GM19468 (cell line): ENCODE data around the gene TEX51.

Experiments
- ATAC-seq: cut with Tn5 transposase; IDR thresholded peaks from one replicate; pipeline ENCODE4 v1.9.1; 2021; ENCODE audit warnings: mild to moderate bottlenecking, moderate library complexity, moderate number of reproducible peaks; ENCODE audit not compliant: unreplicated experiment; ENCODE audit errors: extremely low read depth

TEX51 gene

DNA sequence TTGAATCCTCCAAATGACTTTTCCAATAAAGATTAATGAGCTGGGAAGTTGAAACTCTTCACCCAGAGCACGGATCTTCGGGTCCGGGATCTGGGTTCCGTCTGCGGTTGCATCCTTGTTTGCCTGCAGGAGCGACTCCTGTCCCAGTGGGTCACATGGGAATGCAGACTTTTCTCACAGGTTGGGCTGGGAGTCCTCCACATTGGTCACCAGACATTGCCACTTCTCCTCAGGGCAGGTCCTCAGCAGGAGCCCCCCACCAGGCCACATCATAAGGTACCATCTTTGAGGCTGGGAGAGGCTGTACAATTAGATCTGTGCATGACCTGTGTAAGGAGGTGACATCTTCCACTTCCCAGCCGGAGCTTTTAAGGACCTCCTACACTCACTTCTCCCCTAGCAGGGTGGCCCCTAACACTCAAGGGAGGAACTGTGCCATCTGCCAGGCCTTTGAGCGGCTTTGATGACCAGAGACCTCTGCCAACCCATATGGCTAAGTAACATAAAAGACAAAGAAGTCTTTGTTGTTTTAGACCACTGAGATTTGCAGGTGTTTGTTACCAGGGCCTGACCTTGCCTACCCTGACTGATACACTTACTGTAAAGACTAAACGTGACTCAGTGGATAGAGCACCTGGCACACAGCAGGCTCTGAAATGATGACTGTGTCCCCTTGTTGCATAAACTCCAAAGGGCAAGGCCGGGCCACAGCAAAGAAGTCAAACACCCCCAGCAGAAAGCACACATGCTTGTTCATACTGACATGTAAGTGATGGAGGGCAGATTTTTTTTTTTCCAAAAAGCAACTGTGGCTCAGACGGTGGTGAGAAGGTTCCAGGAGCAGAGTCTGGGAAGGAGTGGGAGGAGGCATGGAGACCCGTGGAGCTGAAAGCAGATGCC lies 7.9 kb upstream of the TEX51 start:
- no peak for ATAC-seq

DNA sequence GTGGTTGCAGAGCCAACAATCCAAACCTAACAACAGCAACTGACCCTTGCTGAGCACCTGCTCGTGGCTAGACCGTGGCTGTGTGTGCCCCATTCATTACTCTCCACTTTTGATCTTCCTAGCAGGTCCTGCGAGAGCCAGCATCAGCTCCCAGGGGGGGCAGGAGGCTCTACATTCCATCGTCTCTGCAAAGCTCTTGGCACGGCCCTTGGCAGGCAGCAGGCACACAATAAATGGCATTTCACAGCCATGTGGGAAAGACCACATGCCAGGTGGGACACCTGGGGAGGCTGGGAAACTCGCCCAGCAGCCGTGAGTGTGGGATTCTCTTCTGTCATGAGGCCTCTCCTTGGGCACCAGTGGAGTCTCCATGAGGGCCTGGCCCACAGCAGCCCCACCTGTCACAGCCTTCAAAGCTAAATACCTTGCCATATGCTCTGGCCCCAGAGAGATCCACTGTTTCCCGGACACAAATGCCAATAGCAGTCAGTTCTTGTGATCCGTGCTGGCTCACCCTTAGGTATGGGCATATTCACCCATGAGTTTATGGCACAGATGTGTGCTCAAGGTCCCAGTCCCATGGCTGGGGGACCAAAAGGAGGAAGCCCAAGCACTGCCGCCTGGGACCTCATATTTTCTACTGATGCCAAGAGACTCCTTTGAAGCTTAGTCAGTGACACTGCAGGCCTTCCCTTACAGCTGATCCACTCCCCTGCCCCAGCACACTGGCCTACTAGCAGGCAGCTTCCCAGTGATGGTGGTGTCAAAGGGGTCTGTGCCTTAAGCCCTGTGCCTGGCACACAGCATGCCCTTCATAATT lies 6.8 kb upstream of the TEX51 start:
- ATAC-seq = no peak

DNA sequence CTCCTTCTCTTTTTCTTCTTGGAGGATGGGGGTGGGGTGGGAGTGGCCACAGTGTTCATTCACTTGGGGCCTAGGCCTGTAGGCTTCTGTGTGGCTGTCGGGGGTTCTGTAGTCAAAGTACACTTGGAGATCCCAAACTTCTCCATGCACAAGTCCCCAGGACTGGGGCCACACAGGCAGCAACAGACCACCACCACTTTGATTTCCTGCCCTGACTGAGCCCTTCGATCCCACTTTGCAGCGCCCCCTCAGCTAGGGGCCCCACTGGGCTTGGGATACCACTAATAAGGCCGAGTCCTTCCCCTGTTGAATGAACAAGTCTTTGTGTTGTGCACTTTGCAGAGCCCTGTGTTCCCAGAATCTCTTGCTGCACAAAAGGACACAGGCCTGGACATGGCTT lies 5.5 kb upstream of the TEX51 start:
- ATAC-seq = no peak

DNA sequence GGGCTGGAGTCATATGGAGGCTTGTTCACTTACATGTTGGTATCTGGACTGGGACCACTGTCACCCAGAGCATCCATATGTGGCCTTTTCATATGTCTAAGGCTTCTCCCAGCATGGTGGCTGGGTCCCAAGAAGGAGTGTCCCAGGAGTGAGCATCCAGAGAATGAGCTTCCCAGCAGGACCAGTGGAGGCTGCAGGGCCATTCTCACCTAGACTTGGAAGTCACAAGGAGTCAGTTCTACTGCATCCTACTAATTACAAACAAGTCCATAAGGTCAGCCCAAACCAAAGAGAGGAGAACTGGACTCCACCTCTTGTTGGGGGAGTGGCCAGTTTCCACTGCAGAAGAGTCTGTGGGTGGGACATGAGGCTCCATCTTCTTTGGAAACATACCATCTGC lies 5.1 kb upstream of the TEX51 start:
- no peak for ATAC-seq

DNA sequence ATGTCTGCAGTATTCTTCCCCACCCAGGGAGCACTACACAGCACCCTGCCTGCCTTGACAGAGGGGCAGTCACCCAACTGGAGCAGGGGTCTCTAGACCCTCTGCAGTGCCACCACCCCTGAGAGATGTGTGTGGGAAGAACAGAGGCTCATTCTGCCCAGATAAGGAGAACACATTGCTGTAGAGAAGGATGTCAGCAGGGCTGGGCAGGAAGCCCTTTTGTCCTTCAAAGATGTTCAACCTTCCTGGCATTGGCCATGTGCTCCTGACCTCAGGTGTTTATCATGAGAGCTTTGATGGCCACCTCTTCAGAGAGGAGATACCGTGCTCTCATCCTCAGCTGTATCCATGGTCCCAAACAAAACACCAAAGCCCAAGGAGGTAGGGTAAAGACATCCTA lies 4.6 kb upstream of the TEX51 start:
- no peak for ATAC-seq

DNA sequence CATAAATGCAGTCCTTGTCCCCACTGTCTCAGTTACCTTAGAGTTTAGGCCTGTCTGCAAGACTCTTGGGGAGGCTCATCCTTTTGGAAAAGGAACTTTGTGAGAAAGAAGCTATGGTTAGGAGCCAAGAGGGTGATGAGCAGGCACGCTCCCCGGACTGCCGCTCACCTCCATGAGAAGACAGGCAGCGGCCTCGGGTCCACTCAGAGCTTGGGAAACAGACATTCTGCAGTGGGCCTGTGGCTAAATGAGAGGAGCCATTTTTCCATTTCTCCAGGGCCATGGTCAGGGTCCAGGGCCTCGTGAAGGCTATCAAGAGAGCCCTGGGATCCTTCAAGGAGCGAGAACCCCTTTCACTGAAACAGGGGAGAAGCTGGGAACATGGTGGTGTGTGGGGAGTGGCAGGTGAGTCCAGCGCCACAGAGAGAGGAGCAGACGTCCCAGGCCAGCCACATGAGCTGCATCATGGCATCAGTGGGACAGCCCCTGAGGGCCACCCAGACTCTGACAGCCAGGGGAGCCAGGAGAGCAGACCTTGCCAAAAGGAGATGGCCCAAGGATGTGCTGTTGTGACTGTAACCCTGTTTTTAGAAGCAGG lies 4.0 kb upstream of the TEX51 start:
- ATAC-seq = no peak

DNA sequence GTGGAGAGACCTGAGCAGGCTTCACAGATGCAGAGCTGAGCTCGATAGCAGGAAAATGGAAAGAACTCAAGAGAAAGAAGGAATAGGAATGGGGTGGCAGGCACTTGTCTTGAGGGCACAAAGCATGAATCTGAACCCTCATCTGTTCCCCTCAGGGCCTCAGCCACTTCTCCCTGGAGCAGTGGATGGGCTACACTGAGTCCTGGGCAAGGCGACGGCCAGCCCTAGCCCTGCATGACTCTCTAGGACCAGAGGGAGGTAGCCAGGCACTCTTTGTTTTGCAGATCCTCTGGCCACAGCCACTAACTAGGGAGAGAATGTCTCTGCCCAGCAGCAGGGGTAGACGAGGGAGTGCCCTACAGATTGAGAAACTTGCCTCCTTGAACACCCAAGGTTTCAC lies 3.4 kb upstream of the TEX51 start:
- ATAC-seq = no peak

DNA sequence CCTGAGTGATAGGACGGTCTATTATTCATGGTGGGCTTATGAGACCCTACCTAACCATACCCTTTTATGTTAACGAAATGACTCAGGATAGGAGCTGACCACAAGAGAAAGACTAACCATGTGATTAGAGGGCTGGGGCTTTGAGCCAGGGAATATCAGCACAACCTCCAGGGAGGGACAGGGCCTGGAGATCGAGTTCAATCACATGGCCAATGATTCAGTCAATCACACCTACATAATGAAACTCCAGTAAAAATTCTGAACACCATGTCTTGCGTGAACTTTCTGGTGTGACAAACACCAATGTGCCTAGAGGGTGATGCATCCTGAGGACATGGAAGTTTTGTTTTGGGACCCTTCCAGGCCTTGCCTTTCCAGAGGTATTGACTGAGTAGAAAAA lies 2.2 kb upstream of the TEX51 start:
- no peak for ATAC-seq

DNA sequence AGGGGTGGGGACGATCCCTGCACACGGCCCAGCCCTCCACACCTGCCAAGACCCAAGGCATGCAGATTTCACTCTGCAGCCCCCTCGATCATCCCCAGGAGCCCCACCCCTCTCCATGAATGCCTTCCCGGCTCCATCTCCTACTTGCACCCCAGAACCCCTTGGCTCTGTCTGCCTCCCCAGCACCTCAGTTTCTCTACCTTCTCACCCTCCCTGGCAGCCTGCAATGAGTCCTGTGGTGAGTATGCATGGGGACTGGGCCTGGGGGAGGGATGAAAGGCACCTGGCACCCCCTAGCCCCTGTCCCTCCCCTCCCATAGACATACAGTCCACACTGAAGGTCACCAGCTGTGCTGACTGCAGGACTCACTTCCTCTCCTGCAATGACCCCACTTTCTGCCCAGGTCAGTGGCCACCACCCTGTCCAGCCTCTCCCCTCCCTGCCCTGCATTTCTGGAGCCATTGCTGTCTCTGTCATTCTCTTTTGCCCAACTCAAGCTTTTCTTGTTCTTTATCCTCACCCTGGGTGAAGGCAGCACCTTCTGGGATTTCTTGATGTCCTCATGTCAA lies 1.0 kb downstream of the TEX51 start:
- ATAC-seq = no peak

DNA sequence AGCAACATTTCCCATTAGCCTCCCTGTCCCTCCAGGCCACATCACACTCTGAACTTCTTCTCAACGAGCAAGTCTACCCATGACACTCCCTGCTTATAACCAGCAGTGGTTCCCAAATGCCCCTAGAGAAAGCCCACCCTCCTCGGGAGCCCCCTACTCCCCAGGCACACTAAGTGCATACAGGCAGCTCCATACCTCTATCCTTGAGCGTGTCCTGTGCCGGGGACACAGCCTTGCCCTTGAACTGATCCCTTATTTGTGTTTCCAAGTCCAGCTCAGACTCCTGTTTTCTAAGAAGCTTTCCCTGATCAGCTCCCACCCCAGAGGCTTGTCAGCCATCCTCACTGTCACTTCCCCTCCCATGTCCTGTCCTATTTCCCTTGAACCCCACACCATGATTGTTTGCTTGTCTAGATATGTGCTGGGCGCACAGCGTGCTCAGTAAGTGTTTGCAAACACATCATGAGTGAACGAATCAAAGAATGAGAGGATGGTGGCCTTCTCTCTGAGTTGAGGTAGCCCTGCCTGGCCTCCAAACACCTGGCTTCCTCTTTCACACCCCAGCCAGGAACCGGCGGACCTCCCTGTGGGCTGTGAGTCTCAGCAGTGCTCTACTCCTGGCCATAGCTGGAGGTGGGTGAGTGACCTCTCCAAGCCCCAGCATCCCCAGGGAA lies 2.1 kb downstream of the TEX51 start:
- ATAC-seq = no peak

DNA sequence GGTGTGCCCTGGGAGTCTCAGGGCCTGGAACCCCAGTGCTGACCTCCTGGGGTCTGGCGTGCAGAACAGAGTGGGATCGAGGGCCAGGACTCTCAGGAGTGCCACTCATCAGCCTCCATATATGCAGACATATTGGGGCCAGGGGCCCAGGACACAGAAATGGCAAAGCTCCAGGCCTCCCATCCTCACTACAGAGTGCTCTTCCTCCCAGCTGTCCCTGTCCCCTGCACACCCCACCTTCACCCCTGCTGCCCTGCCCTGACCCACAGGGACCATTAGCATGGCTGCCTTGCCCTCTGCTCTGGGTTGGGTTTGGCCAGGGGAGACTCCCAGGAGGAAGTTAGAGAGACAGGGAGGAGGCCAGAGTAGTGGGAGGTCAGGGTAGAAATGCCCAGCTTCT lies 2.8 kb downstream of the TEX51 start:
- ATAC-seq = no peak

DNA sequence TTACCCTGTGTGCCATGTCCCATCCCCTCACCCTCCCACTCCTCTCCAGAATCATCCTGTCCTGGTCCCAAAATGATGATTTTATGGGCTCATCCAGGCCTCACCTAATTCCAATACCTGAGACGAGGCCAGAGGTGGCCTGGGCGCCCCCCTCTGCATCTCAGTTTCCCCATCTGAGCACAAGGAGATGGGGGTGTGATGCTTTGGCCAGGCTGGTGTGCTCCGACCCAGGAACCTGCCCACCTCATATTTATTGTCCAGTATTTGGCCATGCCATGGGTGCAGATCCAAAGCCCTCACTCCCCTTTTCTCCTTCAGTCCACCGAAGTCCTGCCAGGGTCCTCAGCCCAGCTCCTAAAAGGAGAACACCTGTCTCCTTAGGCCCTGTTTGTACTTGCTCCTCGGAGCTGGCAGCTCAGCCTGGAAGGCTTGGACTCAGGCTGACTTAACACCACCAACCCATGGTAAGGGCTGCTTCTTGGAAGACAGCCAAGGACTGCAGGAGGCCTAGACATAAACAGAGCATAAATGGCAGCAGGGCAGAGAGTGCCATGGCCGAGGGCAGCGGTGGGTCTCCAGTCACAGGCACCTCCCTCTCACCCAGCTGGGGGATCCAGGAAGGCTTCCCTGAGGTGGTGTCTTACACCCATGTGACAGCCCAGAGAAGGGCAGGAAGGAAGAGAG lies 3.6 kb downstream of the TEX51 start:
- no peak for ATAC-seq

DNA sequence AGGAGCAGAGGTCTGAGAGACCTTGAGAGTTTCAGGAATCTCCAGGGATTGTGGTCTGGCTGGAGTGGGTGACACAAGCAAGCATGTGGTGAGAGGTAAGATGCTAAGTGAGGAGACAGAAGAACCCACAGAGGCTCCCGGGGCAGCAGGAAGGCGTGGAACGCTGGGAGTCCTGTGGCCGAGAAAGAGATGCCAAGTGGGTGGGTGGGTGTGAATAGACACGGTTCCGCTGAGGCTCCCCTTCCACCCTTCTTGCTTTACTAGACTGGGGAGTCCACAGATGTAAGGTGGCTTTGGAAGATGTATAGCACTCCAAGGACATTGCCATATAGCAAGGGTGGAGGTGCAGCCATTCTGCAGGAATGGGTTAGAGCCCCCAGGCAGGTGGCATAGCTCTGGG lies 4.2 kb downstream of the TEX51 start:
- no peak for ATAC-seq

DNA sequence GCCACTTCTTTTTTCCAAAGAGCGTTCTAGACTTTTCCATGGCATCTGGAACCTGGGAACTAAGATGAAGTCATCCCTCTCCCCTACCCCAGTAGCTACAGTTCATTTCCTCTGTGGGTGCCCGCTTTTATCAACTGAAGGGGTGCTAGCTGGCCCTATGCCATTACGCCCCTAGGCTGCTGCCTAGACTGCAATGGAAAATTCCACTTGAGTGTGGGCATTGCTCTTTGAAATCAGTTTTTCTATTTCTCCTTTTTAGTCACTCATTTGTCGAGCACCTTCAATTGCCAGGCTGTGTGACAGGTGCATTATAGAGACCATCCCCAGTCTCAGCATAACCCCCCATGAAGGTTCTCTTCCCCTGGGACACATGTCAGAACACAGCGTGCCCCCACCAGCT lies 7.3 kb downstream of the TEX51 start:
- ATAC-seq = no peak

DNA sequence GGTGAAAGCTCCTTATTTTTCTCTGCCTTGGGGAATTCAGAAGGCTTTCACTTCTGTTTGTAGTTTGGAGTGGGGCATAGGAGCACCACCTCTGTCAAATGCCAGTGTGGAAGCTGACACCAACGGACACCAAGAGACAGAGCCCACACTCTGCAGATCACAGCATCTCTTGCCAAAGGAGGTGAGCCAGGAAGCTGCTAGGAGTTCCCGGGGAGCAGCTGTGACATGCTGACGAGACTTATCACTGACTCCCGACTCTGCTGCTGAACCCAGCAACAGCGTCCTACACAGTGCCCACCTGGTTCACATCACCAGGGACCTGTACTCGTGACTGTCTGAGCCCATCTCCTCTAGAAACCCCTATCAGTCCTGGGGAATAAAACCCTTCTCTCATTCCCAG lies 8.1 kb downstream of the TEX51 start:
- no peak for ATAC-seq

DNA sequence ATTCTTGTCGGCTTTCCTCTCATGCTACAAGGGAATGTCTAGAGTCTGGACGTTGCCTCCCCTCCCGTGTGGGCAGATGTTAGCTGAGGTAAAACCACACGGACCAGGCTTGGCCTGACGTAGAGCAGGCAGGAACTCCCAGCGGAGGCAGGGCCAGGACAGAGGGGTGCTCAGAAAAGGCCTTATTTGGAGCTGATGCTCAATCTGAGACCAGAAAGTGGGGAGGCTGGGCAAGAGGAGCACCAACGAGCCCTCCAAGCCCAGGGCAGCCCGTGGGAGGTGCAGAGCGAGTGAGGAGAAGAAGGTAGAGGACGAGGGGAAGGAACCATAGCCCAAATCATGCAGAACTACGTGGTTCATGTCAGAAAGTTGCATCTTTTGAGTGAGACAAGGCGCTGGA lies 9.0 kb downstream of the TEX51 start:
- ATAC-seq = no peak

DNA sequence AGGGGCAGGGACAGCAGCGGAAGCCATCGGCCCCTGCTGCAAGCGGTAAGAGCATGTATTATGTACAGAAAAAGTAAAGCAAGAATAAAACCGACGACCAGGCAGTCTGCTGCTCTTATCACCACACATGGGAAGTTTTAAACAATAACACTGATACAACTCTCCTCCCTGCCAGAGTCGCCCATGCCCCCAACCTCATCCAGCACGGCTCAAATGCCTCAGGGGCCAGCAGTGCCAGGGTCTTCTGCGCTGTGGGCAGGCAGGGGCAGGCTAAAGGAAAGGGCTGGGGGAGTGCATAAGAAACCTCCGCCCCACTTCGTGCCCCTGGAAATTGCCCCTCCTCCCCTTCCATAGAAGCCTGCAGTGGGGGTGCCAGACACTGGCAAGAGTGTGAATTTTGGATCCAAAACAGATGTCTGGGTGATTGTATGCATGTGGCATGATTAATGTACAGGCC lies 10.1 kb downstream of the TEX51 start:
- no peak for ATAC-seq

DNA sequence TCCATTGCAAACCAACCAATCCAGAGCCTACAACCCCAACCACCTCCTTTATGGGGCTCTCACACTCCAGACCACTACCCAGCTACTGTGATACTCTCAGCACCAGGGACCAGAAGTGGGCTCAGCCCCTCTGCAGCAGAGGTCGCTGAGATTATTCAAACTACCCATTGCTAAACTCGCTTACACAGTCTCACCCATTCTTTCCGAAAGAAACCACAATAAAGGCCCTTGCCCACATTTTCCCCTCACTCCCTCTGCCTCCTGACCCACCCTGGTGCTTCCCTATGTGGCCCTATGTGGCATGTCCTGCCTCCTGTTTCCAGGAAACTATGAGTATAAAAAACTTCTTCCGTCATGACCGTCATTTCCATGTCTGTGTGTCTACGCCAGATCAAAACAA lies 10.7 kb downstream of the TEX51 start:
- no peak for ATAC-seq

DNA sequence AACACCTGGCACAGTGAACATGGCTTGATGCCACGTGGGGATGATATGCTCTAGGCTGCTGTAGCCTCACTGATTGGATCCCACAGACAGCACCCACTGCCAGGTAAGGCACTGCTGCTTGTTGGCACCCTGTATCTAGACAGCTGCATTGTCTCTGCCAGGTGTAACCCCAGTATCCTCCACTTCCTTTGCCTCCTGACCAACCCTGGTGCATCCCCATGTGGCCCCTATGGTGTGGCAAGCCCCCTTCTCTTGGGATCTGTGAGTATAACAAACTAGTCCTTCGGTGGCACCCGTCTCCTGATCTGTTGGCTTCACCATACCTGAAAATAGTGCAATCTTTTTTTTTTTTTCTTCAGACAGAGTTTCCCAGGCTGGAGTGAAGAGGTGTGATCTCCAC lies 11.1 kb downstream of the TEX51 start:
- ATAC-seq = no peak

DNA sequence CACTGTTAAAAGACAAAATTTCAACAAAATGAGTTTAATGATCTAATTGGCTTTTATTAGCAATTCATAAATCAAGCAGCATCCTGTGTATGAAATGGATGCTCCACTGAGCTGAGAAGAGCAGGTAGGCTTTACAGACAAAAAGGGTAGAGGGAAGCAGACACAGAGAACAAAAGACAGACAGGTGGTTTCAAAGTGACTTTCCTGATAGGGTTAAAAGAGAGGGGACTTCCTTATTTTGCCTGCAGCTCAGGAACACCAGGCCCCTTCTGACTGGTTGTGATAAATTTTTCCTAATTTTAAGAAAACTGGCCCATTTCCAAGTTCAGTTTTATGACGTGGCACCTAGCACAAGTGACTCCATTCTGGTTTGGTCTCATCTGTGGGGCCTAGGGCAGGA lies 11.9 kb downstream of the TEX51 start:
- no peak for ATAC-seq
